Ramos (cell line): Measurements from ENCODE around the gene ARHGDIG.
"Not testable (repeated sequence)": the region's sequence is repeated elsewhere in the genome, so short reads cannot be mapped to it uniquely, and the experiment has no call there.

ENCODE experiments used
- in situ Hi-C: fragments of 300-500 bp; cut with MboI; formaldehyde crosslinking; loops from one replicate; pipeline ENCODE4 v1.14.3; 2022; ENCODE audit warnings: low sequenced_read_pairs; ENCODE audit not compliant: unreplicated experiment

Gene ARHGDIG

DNA sequence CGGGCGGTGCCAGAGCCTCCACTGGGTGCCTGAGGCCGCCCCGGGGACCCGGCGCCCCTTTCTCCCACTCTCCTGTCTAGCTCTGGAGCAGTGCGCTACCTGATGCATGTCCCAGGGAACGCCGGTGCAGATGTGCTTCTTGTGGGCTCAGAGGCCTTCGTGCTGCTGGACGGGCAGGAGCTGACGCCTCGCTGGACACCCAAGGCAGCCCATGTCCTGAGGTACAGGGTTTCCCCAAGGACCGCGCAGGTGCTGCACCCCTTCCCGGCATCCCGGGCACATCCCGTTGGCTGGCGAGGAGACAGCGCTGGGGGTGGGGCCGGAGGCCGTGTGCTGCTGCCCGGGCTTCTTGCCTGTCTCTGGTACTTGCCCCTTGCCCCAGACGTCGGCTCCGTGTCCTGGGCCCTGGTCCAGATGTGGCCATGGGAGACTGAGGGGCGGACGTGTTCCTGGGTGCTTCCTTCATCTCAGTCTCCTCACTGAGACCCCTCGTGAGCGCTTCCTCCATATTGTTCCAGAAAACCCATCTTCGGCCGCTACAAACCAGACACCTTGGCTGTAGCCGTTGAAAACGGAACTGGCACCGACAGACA lies 17.1 kb upstream of the ARHGDIG start:
- in situ Hi-C loops, result no loop called here

DNA sequence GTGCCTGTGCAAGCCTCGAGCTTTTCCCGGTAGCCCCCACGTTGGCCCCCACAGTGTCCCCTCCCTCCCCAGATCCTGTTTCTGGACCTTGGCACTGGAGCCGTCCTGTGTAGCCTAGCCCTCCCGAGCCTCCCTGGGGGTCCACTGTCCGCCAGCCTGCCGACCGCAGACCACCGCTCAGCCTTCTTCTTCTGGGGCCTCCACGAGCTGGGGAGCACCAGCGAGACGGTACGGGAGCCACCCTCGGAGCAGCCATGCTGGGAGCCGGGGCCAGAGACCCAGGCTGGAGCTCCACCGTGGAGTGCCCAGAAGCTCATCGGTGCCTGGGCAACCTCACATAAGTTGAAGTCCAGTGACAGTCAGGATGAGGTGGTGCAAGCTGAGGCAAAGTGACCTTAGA lies 16.4 kb upstream of the ARHGDIG start:
- in situ Hi-C loops, result no loop called here

DNA sequence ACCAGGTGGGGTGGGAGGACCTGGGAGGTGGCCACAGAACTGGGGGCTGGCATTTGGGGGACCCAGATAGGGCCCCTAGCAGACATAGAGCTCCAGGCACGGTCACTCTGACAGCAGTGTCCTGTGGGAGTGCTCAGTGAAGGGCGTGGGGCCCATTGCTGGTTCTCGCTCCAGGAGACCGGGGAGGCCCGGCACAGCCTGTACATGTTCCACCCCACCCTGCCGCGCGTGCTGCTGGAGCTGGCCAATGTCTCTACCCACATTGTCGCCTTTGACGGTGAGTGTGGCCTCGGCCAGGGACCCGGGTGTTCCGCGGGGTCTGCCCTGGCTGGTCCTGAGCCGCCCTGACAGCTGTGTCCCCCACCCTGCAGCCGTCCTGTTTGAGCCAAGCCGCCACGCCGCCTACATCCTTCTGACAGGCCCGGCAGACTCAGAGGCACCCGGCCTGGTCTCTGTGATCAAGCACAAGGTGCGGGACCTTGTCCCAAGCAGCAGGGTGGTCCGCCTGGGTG lies 15.9 kb upstream of the ARHGDIG start:
- in situ Hi-C loops, result no loop called here

DNA sequence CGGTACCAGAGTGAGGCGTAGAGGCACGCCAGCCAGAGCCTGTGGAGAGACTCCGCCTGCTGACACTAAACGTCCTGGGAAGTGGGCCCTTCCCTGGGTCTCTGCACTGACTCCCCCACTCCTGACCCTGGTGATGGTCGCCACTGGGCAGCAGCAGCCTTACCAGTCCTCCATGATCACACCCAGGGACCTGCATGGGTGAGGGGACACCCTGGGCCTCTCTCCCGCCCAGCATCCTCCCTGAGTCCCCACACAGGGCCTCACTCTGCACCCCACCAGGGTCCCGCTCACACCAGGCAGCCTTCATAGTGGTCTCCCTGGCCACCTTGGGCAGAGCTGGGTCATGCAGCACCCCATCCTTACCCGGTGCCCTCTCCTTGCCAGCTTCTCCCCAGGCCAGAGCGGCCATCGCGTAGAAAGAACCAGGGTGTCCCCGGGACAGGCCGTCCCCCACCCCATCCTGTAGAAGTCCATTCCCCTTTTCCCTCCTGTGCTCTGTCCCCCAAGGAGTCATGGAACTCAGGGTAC lies 15.3 kb upstream of the ARHGDIG start:
- in situ Hi-C loops, result no loop called here

DNA sequence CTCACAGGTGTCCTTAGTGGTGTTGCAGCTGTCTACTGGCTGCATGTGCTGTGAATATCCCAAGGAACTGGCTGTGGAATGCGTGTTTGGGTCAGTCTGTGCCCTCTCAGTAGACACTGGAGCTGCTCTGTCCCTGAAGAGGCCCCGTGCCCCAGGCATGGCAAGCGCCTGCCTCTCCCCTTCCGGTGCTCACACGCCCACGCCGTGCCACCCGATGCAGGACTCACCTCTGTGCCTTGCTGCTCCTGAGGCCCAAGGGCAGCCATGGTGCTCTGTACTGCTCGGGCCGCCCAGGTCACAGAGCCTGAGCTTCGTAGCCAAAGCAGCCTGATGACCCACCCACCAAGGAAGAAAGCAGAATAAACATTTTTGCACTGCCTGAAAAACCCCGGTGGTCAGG lies 14.7 kb upstream of the ARHGDIG start:
- in situ Hi-C loops, result no loop called here

DNA sequence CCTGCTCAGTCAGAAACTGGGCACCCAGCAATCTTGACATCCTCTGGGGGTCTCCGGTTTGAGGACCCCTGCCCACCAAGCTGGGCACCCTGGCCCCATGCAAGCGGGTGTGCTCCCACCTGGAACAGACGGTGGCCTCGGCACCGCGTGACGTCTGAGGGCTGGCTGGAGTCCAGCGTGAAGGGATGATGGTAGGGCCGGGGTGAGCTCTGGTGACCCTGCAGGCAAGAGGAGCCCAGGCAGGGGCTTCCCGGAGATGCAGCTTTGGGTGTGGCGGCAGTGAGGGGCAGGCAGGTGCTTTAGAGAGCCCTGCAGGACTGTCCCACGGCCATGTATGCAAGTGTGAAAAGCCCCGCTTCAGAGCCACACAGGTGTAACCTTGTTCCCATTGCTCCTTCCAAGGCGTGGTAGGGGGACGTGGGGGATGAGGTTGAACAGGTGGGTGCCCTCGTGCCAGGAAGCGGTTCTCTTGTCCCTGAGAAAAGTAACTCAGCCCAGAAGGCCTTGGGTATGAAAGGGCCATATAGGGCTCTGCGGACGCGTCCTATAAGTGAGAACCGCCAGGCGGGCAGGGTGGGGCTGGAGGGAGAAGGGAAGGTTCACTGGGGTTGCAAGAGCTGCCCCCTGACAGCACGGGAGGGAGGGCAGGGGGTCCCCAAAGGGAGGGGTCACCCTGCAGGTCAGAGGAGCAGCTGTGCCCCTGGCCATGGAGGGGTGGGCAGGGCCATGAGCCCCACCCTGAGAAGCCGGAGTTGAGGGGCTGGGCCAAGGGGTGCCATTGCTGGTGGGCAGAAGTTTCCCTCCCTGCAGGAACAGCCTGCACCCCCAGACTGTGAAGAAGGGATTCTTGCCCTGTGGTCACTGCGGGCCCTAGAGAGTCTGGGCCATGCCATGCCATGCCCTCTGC lies 13.9 kb upstream of the ARHGDIG start:
- in situ Hi-C loops, result no loop called here

DNA sequence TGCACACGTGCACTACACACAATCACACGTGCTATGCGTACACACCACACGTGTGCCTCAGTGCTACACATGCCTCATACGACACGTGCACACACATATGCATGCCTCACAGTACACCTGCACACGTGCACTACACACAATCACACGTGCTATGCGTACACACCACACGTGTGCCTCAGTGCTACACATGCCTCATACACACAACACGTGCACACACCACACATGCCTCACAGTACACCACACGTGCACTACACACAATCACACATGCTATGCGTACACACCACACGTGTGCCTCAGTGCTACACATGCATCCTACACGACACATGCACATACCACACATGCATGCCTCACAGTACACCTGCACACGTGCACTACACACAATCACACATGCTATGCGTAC lies 12.8 kb upstream of the ARHGDIG start:
- in situ Hi-C loops, result not testable (repeated sequence)

DNA sequence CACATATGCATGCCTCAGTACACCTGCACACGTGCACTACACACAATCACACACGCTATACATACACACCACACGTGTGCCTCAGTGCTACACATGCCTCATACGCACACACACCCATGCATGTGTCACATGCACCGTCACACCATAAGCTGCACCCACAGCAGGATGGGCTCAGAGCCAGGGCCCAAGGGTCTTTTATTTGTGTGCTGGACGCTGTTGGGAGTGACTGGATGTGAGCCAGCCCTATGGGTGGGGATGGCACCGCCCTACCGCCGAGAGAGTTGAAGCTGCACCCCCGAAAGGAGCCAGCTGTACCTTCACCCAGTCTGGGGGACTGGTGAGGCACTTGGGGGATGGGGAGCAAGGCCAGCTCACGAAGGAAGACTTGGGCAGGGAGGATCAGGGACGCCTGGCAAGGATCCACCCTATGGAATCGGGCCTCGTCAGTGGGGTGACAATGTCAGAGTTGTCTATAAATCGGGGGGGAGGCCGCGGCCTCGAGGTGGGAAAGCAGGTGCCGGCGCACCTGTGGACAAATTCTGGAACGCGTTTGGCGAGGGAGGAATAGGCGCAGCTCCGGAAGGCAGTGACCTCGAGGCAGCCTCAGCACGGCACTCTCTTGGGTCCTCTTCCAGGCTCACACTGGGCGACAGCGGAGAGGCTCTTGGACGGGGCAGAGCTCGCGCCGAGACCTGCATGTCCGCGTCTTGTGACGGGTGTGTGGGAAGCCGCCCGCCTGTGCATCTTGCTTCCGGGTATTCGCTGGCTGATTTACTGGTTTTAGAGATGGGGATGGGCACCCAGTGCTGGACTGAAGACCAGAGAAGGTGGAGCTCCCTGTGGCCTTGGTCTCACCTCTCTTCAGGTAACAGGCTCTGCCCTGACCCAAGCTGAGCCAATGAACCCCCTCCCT lies 12.0 kb upstream of the ARHGDIG start:
- in situ Hi-C loops, result no loop called here

DNA sequence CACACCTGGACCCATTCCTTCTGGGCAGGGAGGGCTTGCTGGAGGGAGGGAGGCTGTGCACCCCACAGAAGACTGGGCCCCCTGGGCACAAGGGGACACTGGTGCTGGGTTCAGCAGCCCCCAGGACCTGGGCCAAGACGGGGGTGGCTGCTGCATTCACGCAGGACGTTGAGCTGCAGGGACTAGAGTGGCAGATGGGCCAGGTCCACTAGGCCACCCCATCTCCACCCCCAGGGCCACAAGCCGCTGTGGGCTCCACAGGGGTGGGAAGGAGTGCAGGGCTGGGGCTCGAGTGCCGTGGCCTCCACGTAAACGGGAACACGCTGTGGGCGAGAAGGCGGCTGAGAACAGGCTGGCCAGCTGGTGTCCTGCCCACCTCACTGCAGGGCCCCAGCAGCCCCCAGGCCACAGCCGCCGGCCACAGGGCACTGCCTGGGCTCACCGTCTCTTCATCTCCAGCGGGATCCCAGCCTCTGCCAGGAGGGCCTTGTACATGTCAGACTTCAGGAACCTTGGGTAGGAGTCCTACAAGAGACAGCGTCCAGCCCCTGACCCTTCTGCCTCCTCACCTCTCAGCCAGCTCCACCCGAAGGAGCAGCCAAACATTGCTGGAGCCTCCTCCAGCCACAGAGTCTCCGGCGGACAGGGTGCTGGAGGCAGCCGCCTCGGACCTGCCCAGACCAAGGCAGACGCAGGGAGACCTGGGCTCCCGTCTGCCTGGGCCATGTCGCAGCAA lies 11.2 kb upstream of the ARHGDIG start:
- in situ Hi-C loops, result no loop called here

DNA sequence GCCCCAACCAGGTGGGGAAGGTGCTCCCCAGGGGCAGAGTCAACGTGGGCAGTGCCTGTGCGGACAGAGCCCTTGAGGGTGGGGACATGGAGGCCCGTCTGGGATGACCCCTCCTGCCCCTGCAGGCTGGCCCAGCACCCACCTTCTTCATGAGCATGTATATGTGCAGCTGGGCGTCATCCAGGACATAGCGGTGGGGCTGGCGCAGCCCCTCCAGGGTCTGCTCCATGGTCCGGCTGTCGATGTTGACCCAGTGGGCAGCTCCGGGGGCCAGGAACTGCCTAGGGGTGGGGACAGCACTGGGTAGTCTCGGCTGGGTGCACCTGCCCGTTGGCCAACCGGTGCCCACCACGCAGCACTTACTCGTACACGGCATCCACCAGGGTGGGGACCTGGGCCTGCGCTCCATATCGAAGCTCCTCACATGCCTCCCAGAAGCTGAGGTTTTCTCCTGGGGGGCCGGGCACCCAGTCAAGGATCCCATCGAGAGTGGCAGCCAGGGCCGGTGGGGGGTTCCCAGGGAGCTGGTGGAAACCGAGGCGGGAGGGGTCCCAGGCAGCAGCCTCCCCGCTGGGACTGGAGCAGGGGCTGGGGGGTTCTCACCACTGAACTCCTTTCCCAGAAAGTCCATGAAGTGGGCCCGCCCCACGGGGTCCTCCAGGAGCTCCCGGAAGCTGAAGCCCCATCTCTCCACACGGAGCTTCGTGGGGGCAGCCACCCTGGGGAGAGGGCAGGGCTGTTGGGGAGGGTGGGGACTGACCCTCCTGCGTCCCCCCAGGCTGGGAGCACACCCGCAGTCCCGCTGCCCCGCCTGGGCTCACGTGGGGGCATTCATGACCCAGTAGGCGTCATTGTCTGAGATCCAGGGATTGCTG lies 9.8 kb upstream of the ARHGDIG start:
- in situ Hi-C loops, result no loop called here

DNA sequence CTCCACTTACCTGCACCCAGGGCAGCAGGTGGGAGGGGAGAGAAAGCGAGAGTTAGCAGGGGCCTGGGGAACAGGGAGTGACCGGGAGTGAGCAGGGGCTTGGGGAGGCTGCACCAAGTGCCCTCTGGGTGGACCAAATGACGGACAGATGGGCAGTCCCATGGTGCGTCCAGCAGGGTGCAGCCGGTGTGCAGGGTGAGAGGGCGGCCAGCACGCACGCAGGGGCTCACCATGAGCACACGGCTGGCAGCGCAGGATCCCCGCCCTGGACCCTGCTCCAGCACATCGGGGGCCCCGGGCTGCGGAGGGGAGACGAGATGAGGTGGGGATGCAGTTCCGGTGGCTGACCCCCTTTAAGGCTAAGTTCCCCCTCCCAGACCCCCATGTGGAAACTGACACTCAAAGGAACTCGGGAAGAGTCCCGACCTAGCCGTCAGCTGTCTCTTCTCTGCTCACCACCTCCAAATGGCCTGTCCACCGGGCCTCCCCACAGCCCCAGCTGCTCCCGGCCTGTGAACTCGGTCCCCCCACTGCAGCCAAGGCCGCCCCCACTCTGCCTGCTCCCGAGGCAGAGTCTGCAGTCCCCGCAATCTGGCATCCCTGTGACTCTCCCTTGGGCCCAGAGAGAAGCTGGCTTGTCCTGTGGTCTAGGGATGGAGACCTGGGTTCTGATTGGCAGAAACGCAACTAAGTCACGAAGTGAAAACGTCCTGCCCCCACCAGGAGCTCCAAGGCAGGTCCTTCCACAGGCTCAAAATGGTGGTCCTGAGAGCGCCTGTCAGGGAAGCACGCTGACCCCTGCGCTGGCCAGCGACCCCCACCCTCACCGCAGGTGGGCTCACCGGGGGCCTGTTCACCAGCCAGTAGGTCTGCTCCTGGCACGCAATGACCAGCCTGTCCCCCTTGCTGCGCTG lies 7.5 kb upstream of the ARHGDIG start:
- in situ Hi-C loops, result no loop called here

DNA sequence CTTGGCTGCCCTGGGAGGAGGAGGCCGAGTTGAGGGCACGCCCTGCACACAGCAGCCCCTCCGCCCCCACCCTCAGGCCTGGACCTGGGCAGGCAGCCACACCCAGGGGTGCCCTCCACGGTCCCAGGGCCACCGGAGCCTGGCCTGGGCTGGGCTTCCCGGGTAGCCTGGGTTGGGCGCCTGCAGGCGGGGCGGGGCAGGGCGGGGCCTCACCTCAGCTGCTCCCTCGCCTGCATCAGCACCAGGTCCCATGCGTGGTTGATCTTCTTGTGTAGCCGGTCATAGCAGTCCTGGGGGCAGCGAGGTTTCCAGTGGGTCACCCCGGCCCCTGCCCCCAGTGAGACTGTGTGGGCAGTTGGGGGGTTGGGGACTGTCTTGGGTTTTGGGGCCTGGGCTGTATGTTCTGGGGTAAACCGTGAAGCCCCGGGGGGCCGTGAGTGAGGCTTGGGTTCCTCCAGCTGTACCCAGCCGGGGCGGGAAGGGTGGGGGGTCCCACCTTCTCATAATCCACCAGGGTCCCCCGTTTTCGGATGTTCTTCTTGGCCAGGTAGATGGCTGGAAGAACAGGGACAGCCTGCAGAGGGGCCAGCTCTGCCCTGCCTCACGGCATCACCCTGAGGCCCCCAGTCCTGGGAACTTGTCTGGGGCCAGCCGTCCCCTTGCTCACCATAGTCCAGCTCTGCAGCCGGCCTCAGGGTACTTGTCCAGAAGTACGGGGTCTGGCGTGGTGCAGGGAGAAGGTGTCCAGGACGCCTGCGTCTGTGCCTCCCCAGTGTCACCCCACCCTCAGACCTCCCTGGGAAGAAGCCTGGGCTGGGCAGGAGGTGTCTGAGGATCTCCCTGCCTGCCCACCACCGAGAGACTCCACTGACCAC lies 6.6 kb upstream of the ARHGDIG start:
- in situ Hi-C loops, result no loop called here

DNA sequence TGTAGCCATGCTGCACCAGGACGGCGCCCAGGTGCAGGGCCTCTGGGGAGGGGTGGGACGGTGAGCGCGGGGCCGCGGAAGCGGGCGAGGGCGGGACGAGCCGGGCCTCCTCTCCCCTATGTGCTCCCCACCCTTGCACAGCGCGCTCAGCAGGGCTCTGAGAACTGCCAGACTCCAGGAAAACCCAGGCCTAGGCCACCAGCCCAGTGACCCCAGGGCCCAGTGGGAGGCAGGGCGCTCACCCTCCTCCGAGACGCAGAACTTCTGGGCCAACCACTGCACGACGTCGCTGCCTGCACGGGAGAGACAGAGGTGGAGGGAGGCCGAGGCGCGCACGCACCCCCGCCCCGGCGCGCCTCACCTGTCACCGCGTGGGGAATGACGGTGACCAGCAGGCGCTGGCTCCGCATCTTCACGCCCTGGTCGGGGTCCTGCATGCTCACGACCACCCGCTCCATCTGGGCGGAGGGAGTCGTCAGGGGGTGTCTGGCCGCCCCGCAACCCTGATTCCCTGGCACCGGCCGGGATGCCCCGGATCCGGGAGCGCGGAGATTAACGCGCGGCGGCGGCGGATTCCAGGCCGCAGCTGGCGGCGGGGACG lies 5.2 kb upstream of the ARHGDIG start:
- in situ Hi-C loops, result no loop called here

DNA sequence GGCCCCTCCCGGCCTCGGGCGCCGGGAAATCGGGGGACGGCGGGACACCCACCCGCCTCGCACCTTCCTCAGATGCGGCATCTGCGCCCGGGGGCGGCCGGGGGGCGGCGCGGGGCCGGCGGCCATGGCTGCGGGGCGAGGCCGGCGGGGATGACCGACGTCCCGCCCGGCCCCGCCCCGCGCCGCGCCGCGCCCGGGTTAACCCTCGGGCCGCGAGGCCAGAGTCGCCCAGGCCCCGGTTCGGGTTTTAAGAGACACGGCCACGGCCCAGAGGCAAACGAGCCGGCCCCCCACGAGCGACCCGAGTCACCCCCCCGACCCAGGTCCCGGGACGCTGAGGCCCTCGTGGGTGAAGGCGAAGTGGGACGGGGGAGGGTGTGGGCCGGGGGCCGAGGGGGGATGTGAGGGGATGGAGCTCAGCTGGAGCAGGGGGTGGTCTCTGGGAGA lies 4.6 kb upstream of the ARHGDIG start, which contains the start of gene RGS11:
Gene RGS11 (minus strand): TSS at position 159 of the 447 bp plus-strand sequence. CDS start 33 bp downstream, at position 126.
- in situ Hi-C loops, result no loop called here

DNA sequence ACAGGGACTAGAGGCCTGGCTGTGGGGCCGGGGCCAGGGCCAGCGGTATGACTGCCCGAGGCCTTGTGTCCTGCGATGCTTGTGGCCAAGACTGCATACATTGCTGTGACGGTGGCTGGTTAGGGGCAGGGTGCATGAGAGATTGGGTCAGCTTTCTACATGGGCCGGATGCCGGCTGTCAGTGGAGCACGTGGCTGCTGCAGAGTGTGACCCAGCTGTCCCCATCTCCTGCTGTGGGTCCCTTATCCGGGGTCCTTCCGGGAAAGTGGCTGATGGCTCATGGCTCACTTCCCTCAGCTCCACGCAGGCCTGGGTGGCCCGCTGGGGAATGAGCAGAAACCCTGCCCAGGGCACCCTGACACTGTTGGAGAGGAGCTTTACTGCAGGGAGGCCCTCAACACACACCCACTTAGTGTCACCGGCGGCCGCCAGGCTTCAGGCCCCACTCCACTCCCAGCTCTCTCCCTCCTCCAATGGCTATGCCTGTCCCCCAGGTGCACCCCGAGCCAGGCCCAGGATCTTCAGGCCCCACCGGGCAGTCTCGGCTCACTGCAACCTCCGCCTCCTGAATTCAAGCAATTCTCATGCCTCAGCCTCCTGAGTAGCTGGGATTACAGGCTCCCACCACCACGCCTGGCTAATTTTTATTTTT lies 3.8 kb upstream of the ARHGDIG start:
- in situ Hi-C loops, result no loop called here
